Measurements from ENCODE around the gene LPCAT1. TPM values are rescaled to one million over a fixed set of nuclear protein-coding genes. Genes with fewer than 3 reads are reported as not detected.

LPCAT1 gene
- total RNA-seq, 1 donor from 2014 or later = 41.9 TPM

GRCh38 chr5:1547236-1547635 lies 23.5 kb upstream of the LPCAT1 start:
- H3K27me3 Mint-ChIP-seq (ENCODE audit: low read depth, unreplicated experiment) = peaks cover 73% of the 10 kb centered on the region
- no peaks in the 10 kb centered on the region for H3K4me1 Mint-ChIP-seq (ENCODE audit: low read depth, unreplicated experiment)
- no peak for FAIRE-seq

GRCh38 chr5:1546556-1546955 lies 22.8 kb upstream of the LPCAT1 start:
- peaks cover 5% of the 10 kb centered on the region for H3K9me3 Mint-ChIP-seq (ENCODE audit: unreplicated experiment)
- peaks cover 4% of the 10 kb centered on the region for H4K20me1 ChIP-seq (ENCODE audit: insufficient read depth, low read length)
- peaks cover 25% of the 10 kb centered on the region for H3K27me3 ChIP-seq (ENCODE audit: insufficient read depth, low read length)
- H3K27me3 Mint-ChIP-seq (ENCODE audit: low read depth, unreplicated experiment) = peaks cover 69% of the 10 kb centered on the region
- TF ChIP-seq CTCF (IDR thresholded peaks at IDR 0.05; ENCODE audit: insufficient read depth, low read depth, low read length) = no peak
- no peak for TF ChIP-seq EZH2 (IDR thresholded peaks at IDR 0.05; ENCODE audit: insufficient read depth, low read length)
- H3K9me3 ChIP-seq (ENCODE audit: insufficient read depth, low read depth, low read length) = no peaks in the 10 kb centered on the region
- H3K4me2 ChIP-seq (ENCODE audit: low read length) = no peak overlapping the region
- no peaks in the 10 kb centered on the region for H3K36me3 ChIP-seq (ENCODE audit: insufficient read depth, low read length)
- FAIRE-seq (no peak), DNase-seq (ENCODE audit: low read depth) (no peak)
- no peak overlapping the region for H3K4me3 ChIP-seq (ENCODE audit: insufficient read depth, low read depth, low read length)
- H3K79me2 ChIP-seq (ENCODE audit: insufficient read depth, low read length) = no peaks in the 10 kb centered on the region
- H3K4me3 Mint-ChIP-seq (ENCODE audit: unreplicated experiment) = no peak overlapping the region
- no peaks in the 10 kb centered on the region for H3K4me1 Mint-ChIP-seq (ENCODE audit: low read depth, unreplicated experiment)
- H3K27ac Mint-ChIP-seq (ENCODE audit: unreplicated experiment) = no peak overlapping the region
- no peak overlapping the region for H3K27ac ChIP-seq (ENCODE audit: low read depth, low read length)
- no peak overlapping the region for H3K9ac ChIP-seq (ENCODE audit: low read length)
- H3K4me1 ChIP-seq (ENCODE audit: insufficient read depth, low read length) = no peaks in the 10 kb centered on the region
- peaks cover 5% of the 10 kb centered on the region for H3K36me3 Mint-ChIP-seq (ENCODE audit: low read depth, unreplicated experiment)
- H2AFZ ChIP-seq (ENCODE audit: low read depth, low read length) = no peak overlapping the region

More at GRCh38 chr5:1547236-1547635, 23.5 kb upstream of the LPCAT1 start:
- Histone ChIP-seq H3K79me2 (ENCODE audit: insufficient read depth, low read length) (no peaks in the 10 kb centered on the region), H4K20me1 (ENCODE audit: insufficient read depth, low read length) (peaks cover 4% of the 10 kb centered on the region), H3K4me3 (ENCODE audit: insufficient read depth, low read depth, low read length) (no peak overlapping the region), H3K4me2 (ENCODE audit: low read length) (no peak overlapping the region), H3K27ac (ENCODE audit: low read depth, low read length) (no peak overlapping the region), H3K9ac (ENCODE audit: low read length) (no peak overlapping the region), H2AFZ (ENCODE audit: low read depth, low read length) (no peak overlapping the region), H3K27me3 (ENCODE audit: insufficient read depth, low read length) (peaks cover 32% of the 10 kb centered on the region), H3K9me3 (ENCODE audit: insufficient read depth, low read depth, low read length) (no peaks in the 10 kb centered on the region), H3K4me1 (ENCODE audit: insufficient read depth, low read length) (peaks cover 2% of the 10 kb centered on the region), H3K36me3 (ENCODE audit: insufficient read depth, low read length) (no peaks in the 10 kb centered on the region)
- no peak for DNase-seq (ENCODE audit: low read depth)
- TF ChIP-seq CTCF (IDR thresholded peaks at IDR 0.05; ENCODE audit: insufficient read depth, low read depth, low read length) (no peak), EZH2 (IDR thresholded peaks at IDR 0.05; ENCODE audit: insufficient read depth, low read length) (no peak)
- H3K36me3 Mint-ChIP-seq (ENCODE audit: low read depth, unreplicated experiment) = peaks cover 5% of the 10 kb centered on the region
- H3K4me3 Mint-ChIP-seq (ENCODE audit: unreplicated experiment) = no peak overlapping the region
- peaks cover 5% of the 10 kb centered on the region for H3K9me3 Mint-ChIP-seq (ENCODE audit: unreplicated experiment)
- H3K27ac Mint-ChIP-seq (ENCODE audit: unreplicated experiment) = no peak overlapping the region

- no peak for DNase-seq (ENCODE audit: low read depth)
- no peak for FAIRE-seq
Measured at GRCh38 chr5:1545805-1546355, 22.1 kb upstream of the LPCAT1 start.

More at GRCh38 chr5:1545805-1546355, 22.1 kb upstream of the LPCAT1 start:
- Histone ChIP-seq H3K4me3 (ENCODE audit: insufficient read depth, low read depth, low read length) (no peak overlapping the region), H3K27me3 (ENCODE audit: insufficient read depth, low read length) (peaks cover 18% of the 10 kb centered on the region), H3K4me2 (ENCODE audit: low read length) (no peak overlapping the region), H3K9ac (ENCODE audit: low read length) (no peak overlapping the region), H2AFZ (ENCODE audit: low read depth, low read length) (no peak overlapping the region), H3K9me3 (ENCODE audit: insufficient read depth, low read depth, low read length) (no peaks in the 10 kb centered on the region), H3K36me3 (ENCODE audit: insufficient read depth, low read length) (no peaks in the 10 kb centered on the region), H4K20me1 (ENCODE audit: insufficient read depth, low read length) (peaks cover 4% of the 10 kb centered on the region), H3K79me2 (ENCODE audit: insufficient read depth, low read length) (no peaks in the 10 kb centered on the region), H3K4me1 (ENCODE audit: insufficient read depth, low read length) (no peaks in the 10 kb centered on the region), H3K27ac (ENCODE audit: low read depth, low read length) (no peak overlapping the region)
- H3K27me3 Mint-ChIP-seq (ENCODE audit: low read depth, unreplicated experiment) = peaks cover 69% of the 10 kb centered on the region
- H3K9me3 Mint-ChIP-seq (ENCODE audit: unreplicated experiment) = peaks cover 5% of the 10 kb centered on the region
- no peak overlapping the region for H3K4me3 Mint-ChIP-seq (ENCODE audit: unreplicated experiment)
- peaks cover 5% of the 10 kb centered on the region for H3K36me3 Mint-ChIP-seq (ENCODE audit: low read depth, unreplicated experiment)
- H3K27ac Mint-ChIP-seq (ENCODE audit: unreplicated experiment) = no peak overlapping the region
- TF ChIP-seq EZH2 (IDR thresholded peaks at IDR 0.05; ENCODE audit: insufficient read depth, low read length) = no peak
- TF ChIP-seq CTCF (IDR thresholded peaks at IDR 0.05; ENCODE audit: insufficient read depth, low read depth, low read length) = no peak
- no peaks in the 10 kb centered on the region for H3K4me1 Mint-ChIP-seq (ENCODE audit: low read depth, unreplicated experiment)
